ENCODE results near the gene PCDHGA11. TPM values are rescaled to one million over a fixed set of nuclear protein-coding genes. Genes with fewer than 3 reads are reported as not detected.
"Not testable (repeated sequence)": the region's sequence is repeated elsewhere in the genome, so short reads cannot be mapped to it uniquely, and the experiment has no call there.

The PCDHGA11 gene
- total RNA-seq, 3 donors from 2014 or later (not counting 1 experiment from before 2014, with no cell fraction given), result 0.40 to 1.2 (median 0.83) TPM

GRCh38 chr5:141374627-141375026 is 46.2 kb upstream of the PCDHGA11 start:
- intact Hi-C loops (cut with micrococcal nuclease), result no loop called here
- H3K27ac Mint-ChIP-seq, result no peak overlapping the region
- H3K27me3 Mint-ChIP-seq (ENCODE audit: low read depth in 2 of 2), result peaks cover 45 to 62% of the 10 kb centered on the region in 2 donors
- Histone ChIP-seq H3K36me3 (ENCODE audit: control insufficient read depth, insufficient read depth, low read length) (no peaks in the 10 kb centered on the region), H3K27ac (ENCODE audit: low read length) (no peak overlapping the region), H3K4me3 (ENCODE audit: low read length) (no peak overlapping the region), H3K4me1 (ENCODE audit: control insufficient read depth, insufficient read depth, low read length) (no peaks in the 10 kb centered on the region), H3K9me3 (ENCODE audit: control insufficient read depth, insufficient read depth, low read length) (peaks cover 42% of the 10 kb centered on the region), H3K27me3 (ENCODE audit: control insufficient read depth, insufficient read depth, low read length) (peaks cover 44% of the 10 kb centered on the region)
- H3K36me3 Mint-ChIP-seq, result no peaks in the 10 kb centered on the region
- no peak for ATAC-seq
- no peak for TF ChIP-seq CTCF (IDR thresholded peaks at IDR 0.05)
- no peak for DNase-seq
- 61% methylated on average over 14 of the region's 14 CpGs for WGBS (ENCODE audit: insufficient coverage)
- H3K4me1 Mint-ChIP-seq, result peaks cover 4 to 7% of the 10 kb centered on the region in 2 donors
- no peaks in the 10 kb centered on the region for H3K9me3 Mint-ChIP-seq
- H3K4me3 Mint-ChIP-seq, result no peak overlapping the region

GRCh38 chr5:141375444-141376155 is 45.3 kb upstream of the PCDHGA11 start:
- H3K4me3 ChIP-seq (ENCODE audit: low read length); H3K4me3 Mint-ChIP-seq; H3K36me3 Mint-ChIP-seq; DNase-seq; H3K4me1 Mint-ChIP-seq; H3K27ac Mint-ChIP-seq; H3K36me3 ChIP-seq (ENCODE audit: control insufficient read depth, insufficient read depth, low read length); ATAC-seq; intact Hi-C loops (cut with micrococcal nuclease); H3K9me3 Mint-ChIP-seq; H3K4me1 ChIP-seq (ENCODE audit: control insufficient read depth, insufficient read depth, low read length); H3K27ac ChIP-seq (ENCODE audit: low read length): not testable (repeated sequence)
- H3K27me3 Mint-ChIP-seq (ENCODE audit: low read depth in 2 of 2), result peaks cover 45 to 60% of the 10 kb centered on the region in 2 donors
- peaks cover 35% of the 10 kb centered on the region for H3K9me3 ChIP-seq (ENCODE audit: control insufficient read depth, insufficient read depth, low read length)
- WGBS (ENCODE audit: insufficient coverage), result 54% methylated on average over 36 of the region's 48 CpGs
- peaks cover 38% of the 10 kb centered on the region for H3K27me3 ChIP-seq (ENCODE audit: control insufficient read depth, insufficient read depth, low read length)

GRCh38 chr5:141382469-141383294 is 38.2 kb upstream of the PCDHGA11 start, which contains the start of gene PCDHGA7:
PCDHGA7 (plus strand) TSS chr5:141382742; CDS start chr5:141382900, 158 bp downstream.
- peak in 1 of 2 donors; percentile 12 for DNase-seq
- H3K27ac ChIP-seq (ENCODE audit: low read length), result no peak within 1 kb of the TSS
- H3K27me3 ChIP-seq (ENCODE audit: control insufficient read depth, insufficient read depth, low read length), result peaks cover 48% of the 10 kb centered on the region
- ATAC-seq, result peak in 2 of 3 donors; percentile 46 to 50
- Mint-ChIP-seq H3K27ac (no peak within 1 kb of the TSS), H3K36me3 (no peaks in the 10 kb centered on the region), H3K27me3 (ENCODE audit: low read depth in 2 of 2) (peaks cover 63 to 80% of the 10 kb centered on the region in 2 donors), H3K4me1 (peaks cover 0 to 8% of the 10 kb centered on the region in 2 donors), H3K4me3 (peak within 1 kb of the TSS; percentile 28), H3K9me3 (peaks cover 0 to 3% of the 10 kb centered on the region in 2 donors)
- WGBS (ENCODE audit: insufficient coverage), result 24% methylated on average over 37 of the region's 37 CpGs
- peaks cover 26% of the 10 kb centered on the region for H3K9me3 ChIP-seq (ENCODE audit: control insufficient read depth, insufficient read depth, low read length)
- peak within 1 kb of the TSS; percentile 9 for H3K4me3 ChIP-seq (ENCODE audit: low read length)
- H3K4me1 ChIP-seq (ENCODE audit: control insufficient read depth, insufficient read depth, low read length), result peaks cover 4% of the 10 kb centered on the region
- TF ChIP-seq CTCF (IDR thresholded peaks at IDR 0.05), result no peak
- no peaks in the 10 kb centered on the region for H3K36me3 ChIP-seq (ENCODE audit: control insufficient read depth, insufficient read depth, low read length)
- intact Hi-C loops (cut with micrococcal nuclease), result no loop called here

- peaks cover 50% of the 10 kb centered on the region for H3K27me3 ChIP-seq (ENCODE audit: control insufficient read depth, insufficient read depth, low read length)
- no peak overlapping the region for H3K27ac Mint-ChIP-seq
- no peak overlapping the region for H3K4me3 ChIP-seq (ENCODE audit: low read length)
- no peak overlapping the region for H3K4me3 Mint-ChIP-seq
- H3K4me1 Mint-ChIP-seq, result peaks cover 0 to 8% of the 10 kb centered on the region in 2 donors
- H3K4me1 ChIP-seq (ENCODE audit: control insufficient read depth, insufficient read depth, low read length), result peaks cover 4% of the 10 kb centered on the region
- TF ChIP-seq CTCF (IDR thresholded peaks at IDR 0.05), result no peak
- WGBS (ENCODE audit: insufficient coverage), result 43% methylated on average over 21 of the region's 21 CpGs
- intact Hi-C loops (cut with micrococcal nuclease), result no loop called here
- H3K36me3 Mint-ChIP-seq, result no peaks in the 10 kb centered on the region
- ATAC-seq (no peak), DNase-seq (no peak)
- peaks cover 27% of the 10 kb centered on the region for H3K9me3 ChIP-seq (ENCODE audit: control insufficient read depth, insufficient read depth, low read length)
- H3K36me3 ChIP-seq (ENCODE audit: control insufficient read depth, insufficient read depth, low read length), result no peaks in the 10 kb centered on the region
- H3K27me3 Mint-ChIP-seq (ENCODE audit: low read depth in 2 of 2), result peaks cover 65 to 80% of the 10 kb centered on the region in 2 donors
- H3K9me3 Mint-ChIP-seq, result peaks cover 0 to 3% of the 10 kb centered on the region in 2 donors
- H3K27ac ChIP-seq (ENCODE audit: low read length), result no peak overlapping the region
Measured at GRCh38 chr5:141383345-141383744, 37.5 kb upstream of the PCDHGA11 start.

Data from natural killer cell (primary cell).